GM21447 (cell line): ENCODE data around the gene ADH7.
A peak's percentile ranks its signal among the peaks of the same experiment; 100 is the strongest.

Experiments
- ATAC-seq: cut with Tn5 transposase; IDR thresholded peaks from one replicate; pipeline ENCODE4 v1.9.1; 2021; ENCODE audit not compliant: unreplicated experiment

Gene ADH7

GRCh38 chr4:99435154-99435553 lies at the start of gene ADH7:
TSS of gene ADH7 (minus strand) at chr4:99435342. CDS start at chr4:99435233, 109 bp downstream.
- ATAC-seq = no peak

GRCh38 chr4:99483636-99484035 lies 48.5 kb upstream of the ADH7 start:
- ATAC-seq = no peak

GRCh38 chr4:99473131-99473530 lies 38.0 kb upstream of the ADH7 start:
- ATAC-seq = no peak

- ATAC-seq = no peak
Measured at GRCh38 chr4:99471896-99472295, 36.8 kb upstream of the ADH7 start.

GRCh38 chr4:99471349-99471748 lies 36.2 kb upstream of the ADH7 start:
- ATAC-seq = no peak

- ATAC-seq = no peak
Measured at GRCh38 chr4:99468889-99469288, 33.7 kb upstream of the ADH7 start.

GRCh38 chr4:99467887-99468286 lies 32.7 kb upstream of the ADH7 start:
- ATAC-seq = no peak

GRCh38 chr4:99463566-99463965 lies 28.4 kb upstream of the ADH7 start:
- ATAC-seq = no peak

GRCh38 chr4:99462875-99463464 lies 27.8 kb upstream of the ADH7 start:
- ATAC-seq = peak; percentile 96

- no peak for ATAC-seq
Measured at GRCh38 chr4:99461623-99462401, 26.7 kb upstream of the ADH7 start.

GRCh38 chr4:99459546-99460042 lies 24.5 kb upstream of the ADH7 start:
- ATAC-seq = no peak

GRCh38 chr4:99458911-99459447 lies 23.8 kb upstream of the ADH7 start:
- no peak for ATAC-seq

- no peak for ATAC-seq
Measured at GRCh38 chr4:99457676-99458075, 22.5 kb upstream of the ADH7 start.

GRCh38 chr4:99457270-99457669 lies 22.1 kb upstream of the ADH7 start:
- ATAC-seq = no peak

- peak; percentile 6 for ATAC-seq
Measured at GRCh38 chr4:99447513-99447912, 12.4 kb upstream of the ADH7 start.

- peak; percentile 97 for ATAC-seq
Measured at GRCh38 chr4:99447079-99447478, 11.9 kb upstream of the ADH7 start.

GRCh38 chr4:99438405-99438780 lies 3.3 kb upstream of the ADH7 start:
- no peak for ATAC-seq

GRCh38 chr4:99437723-99438404 lies 2.7 kb upstream of the ADH7 start:
- no peak for ATAC-seq

GRCh38 chr4:99436976-99437722 lies 2.0 kb upstream of the ADH7 start:
- ATAC-seq = no peak

- no peak for ATAC-seq
Measured at GRCh38 chr4:99436462-99436861, 1.3 kb upstream of the ADH7 start.

GRCh38 chr4:99430106-99430505 lies 5.0 kb downstream of the ADH7 start:
- ATAC-seq = no peak
